Measurements from ENCODE around the gene FLNB. TPM values are rescaled to one million over a fixed set of nuclear protein-coding genes. Genes with fewer than 3 reads are reported as not detected.

FLNB gene
- total RNA-seq, 4 donors from 2014 or later, result 61.9 to 114 (median 89.9) TPM

DNA sequence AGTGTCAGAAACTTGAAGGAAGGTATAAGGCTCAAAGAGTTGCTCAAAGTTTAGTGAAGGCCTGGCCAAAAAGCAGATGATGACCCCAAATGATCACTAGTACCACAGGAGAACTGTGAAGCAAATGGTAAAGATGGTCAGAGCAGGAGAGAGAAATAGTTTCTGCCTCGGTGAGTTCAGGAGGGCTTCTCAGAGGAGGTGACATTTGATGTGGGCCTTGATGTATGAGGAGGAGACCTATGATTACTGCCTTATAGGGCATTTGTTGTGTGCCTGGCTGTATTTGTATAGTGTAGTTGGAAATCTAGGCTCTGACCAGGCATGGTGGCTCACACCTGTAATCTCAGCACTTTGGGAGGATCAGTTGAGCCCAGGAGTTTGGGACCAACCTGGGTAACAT is 152.2 kb downstream of the FLNB start:
- H3K9me3 ChIP-seq, result no peaks in the 10 kb centered on the region
- no peak overlapping the region for H3K4me3 ChIP-seq
- intact Hi-C loops (cut with DNase I), result loop anchor here (5.0 kb wide), 1 partner anchor 148 kb away; no protein-coding TSS in a partner anchor
- no peak for DNase-seq (ENCODE audit: extremely low spot score)
- no peaks in the 10 kb centered on the region for H3K27me3 ChIP-seq
- WGBS, result 100% methylated on average over 1 of the region's 1 CpG
- H3K27ac ChIP-seq (replicated peaks in 1 of 4), result peak overlapping the region; percentile 22 to 82 (median 74)
- TF ChIP-seq, protein P1, sequence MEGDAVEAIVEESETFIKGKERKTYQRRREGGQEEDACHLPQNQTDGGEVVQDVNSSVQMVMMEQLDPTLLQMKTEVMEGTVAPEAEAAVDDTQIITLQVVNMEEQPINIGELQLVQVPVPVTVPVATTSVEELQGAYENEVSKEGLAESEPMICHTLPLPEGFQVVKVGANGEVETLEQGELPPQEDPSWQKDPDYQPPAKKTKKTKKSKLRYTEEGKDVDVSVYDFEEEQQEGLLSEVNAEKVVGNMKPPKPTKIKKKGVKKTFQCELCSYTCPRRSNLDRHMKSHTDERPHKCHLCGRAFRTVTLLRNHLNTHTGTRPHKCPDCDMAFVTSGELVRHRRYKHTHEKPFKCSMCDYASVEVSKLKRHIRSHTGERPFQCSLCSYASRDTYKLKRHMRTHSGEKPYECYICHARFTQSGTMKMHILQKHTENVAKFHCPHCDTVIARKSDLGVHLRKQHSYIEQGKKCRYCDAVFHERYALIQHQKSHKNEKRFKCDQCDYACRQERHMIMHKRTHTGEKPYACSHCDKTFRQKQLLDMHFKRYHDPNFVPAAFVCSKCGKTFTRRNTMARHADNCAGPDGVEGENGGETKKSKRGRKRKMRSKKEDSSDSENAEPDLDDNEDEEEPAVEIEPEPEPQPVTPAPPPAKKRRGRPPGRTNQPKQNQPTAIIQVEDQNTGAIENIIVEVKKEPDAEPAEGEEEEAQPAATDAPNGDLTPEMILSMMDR (IDR thresholded peaks at IDR 0.05), result no peak
- no peak for TF ChIP-seq POLR2AphosphoS5 (IDR thresholded peaks at IDR 0.05)
- peaks cover 6 to 84% (median 54%) of the 10 kb centered on the region in 4 donors for H3K36me3 ChIP-seq
- peaks cover 28 to 78% (median 52%) of the 10 kb centered on the region in 4 donors for H3K4me1 ChIP-seq

DNA sequence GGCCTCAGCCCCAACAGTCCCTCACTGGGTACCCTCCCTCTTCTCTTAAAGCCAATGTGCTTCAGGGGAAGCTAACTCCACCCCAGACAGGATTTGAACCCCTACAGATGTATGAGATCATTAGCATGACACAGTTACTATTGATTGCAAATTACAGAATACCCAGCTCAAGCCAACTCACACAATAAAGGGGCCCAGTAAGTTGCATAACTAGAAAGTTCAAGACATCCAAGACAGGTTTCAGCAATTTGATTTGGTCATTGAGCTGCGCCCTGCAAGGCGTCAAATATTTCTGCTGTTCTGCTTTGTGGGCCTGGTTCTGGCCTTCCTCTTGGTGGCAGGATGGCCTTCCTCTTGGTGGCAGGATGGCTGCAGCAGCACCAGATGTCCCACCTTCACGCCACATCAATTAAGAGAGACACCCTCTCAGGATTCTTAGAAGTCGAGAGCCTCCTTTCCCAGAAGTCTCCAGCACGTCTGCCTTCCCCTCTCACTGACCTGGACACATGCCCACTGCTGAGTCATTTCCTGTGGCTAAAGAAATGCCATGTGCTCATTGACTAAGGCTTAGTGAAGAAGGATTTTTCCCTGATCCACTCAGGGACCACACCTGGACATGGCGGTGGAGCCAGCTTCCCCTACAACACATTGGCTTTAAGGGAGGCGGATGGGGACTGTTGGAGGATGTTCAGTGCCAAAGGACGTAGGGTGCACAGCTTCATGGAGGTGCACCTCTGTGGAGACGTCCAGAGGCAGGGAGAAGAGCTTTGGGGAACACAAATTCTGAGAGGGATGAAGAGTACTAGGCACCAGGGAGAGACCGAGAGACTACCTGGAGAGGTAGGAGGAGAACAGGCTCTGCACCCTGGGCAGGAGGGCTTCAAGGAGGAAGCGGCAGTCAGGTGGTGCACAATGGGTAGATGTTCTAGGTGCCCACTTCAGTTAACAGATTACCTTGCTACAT is 153.5 kb downstream of the FLNB start:
- peak overlapping the region; percentile 69 to 82 (median 80) for H3K27ac ChIP-seq (replicated peaks in 1 of 4)
- 71% methylated on average over 11 of the region's 11 CpGs for WGBS
- no peaks in the 10 kb centered on the region for H3K9me3 ChIP-seq
- peaks cover 0 to 76% (median 46%) of the 10 kb centered on the region in 4 donors for H3K36me3 ChIP-seq
- no peaks in the 10 kb centered on the region for H3K27me3 ChIP-seq
- no peak overlapping the region for H3K4me3 ChIP-seq
- peaks cover 35 to 88% (median 61%) of the 10 kb centered on the region in 4 donors for H3K4me1 ChIP-seq
- intact Hi-C loops (cut with DNase I), result loop anchor here (5.0 kb wide), 1 partner anchor 149 kb away; no protein-coding TSS in a partner anchor
- TF ChIP-seq POLR2AphosphoS5 (IDR thresholded peaks at IDR 0.05), result peak; percentile 71 to 75
- TF ChIP-seq, protein P1 (IDR thresholded peaks at IDR 0.05), result no peak
- peak; percentile 96 for DNase-seq (ENCODE audit: extremely low spot score)

DNA sequence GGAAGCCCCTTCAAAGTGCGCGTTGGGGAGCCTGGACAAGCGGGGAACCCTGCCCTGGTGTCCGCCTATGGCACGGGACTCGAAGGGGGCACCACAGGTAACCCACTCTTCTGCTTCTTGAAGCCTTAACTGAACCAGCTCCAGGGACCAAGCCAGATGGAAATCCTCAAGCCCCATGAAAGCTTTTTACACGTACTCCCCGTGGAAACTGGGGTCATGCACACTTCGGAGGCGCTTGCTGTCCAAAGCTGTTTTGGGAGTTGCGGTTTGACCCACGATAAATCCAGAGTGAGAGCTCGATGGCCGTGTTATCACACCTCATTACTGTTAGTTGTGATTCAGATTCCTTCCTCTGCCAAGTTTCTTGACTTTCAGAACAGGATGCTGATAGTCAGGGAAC is 155.0 kb downstream of the FLNB start:
- Histone ChIP-seq H3K4me3 (no peak overlapping the region), H3K4me1 (peaks cover 45 to 89% (median 65%) of the 10 kb centered on the region in 4 donors), H3K36me3 (peaks cover 0 to 70% (median 44%) of the 10 kb centered on the region in 4 donors), H3K27me3 (no peaks in the 10 kb centered on the region), H3K9me3 (no peaks in the 10 kb centered on the region), H3K27ac (replicated peaks in 1 of 4) (peak overlapping the region; percentile 69 to 82 (median 80))
- TF ChIP-seq POLR2A (IDR thresholded peaks at IDR 0.05; ENCODE audit: low read depth) (no peak), POLR2AphosphoS5 (IDR thresholded peaks at IDR 0.05) (no peak), EP300 (IDR thresholded peaks at IDR 0.05) (no peak)
- TF ChIP-seq, protein P1 (IDR thresholded peaks at IDR 0.05), result no peak
- intact Hi-C loops (cut with DNase I), result loop anchor here (5.0 kb wide), 1 partner anchor 151 kb away; no protein-coding TSS in a partner anchor
- no peak for DNase-seq (ENCODE audit: extremely low spot score)
- WGBS, result 74% methylated on average over 14 of the region's 14 CpGs

DNA sequence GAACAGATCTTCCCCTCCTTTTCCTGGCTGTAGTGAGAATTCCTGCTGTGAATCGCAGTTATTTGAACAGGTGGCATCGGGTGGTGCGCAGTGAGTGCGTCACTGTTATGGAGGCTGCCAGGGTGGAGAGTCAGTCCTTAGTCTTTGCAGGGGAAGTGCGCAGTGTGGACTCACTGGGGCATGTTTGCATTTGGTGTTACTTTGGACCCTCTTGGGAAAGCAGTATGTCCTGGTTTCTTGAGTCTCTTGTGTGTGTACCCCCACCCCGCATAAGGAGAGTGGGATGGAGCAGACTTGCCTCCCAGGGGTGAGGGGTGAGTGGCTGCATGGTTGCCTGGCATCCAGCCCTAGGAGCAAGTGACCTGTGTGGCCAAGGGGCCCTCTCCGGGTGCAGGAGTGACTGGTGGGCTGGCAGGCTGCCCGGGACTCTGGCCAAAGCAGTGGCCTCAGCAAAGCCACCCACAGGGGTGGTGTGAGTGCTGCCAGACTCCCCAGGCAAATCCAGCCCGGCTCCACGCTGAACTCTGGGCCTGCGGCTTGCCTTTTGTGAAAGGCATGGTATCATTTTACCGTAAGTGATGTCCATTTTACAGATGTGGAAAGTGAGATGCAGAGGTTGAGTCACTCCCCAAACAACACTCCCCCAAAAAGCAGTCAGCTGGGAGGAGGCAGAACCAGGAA is 156.1 kb downstream of the FLNB start:
- TF ChIP-seq EP300 (IDR thresholded peaks at IDR 0.05), result no peak
- TF ChIP-seq POLR2A (IDR thresholded peaks at IDR 0.05; ENCODE audit: low read depth), result no peak
- no peak for TF ChIP-seq POLR2AphosphoS5 (IDR thresholded peaks at IDR 0.05)
- TF ChIP-seq, protein P1 (IDR thresholded peaks at IDR 0.05), result no peak
- Histone ChIP-seq H3K27me3 (no peaks in the 10 kb centered on the region), H3K36me3 (peaks cover 5 to 70% (median 47%) of the 10 kb centered on the region in 4 donors), H3K4me1 (peaks cover 45 to 78% (median 64%) of the 10 kb centered on the region in 4 donors), H3K4me3 (no peak overlapping the region), H3K9me3 (no peaks in the 10 kb centered on the region), H3K27ac (replicated peaks in 1 of 4) (peak overlapping the region; percentile 69 to 82 (median 80))
- no peak for DNase-seq (ENCODE audit: extremely low spot score)
- intact Hi-C loops (cut with DNase I), result loop anchor here (5.0 kb wide), 1 partner anchor 152 kb away; no protein-coding TSS in a partner anchor
- 59% methylated on average over 12 of the region's 12 CpGs for WGBS

Data from esophagus muscularis mucosa (tissue), 4 donors.